ENCODE data around the gene WDR55. TPM values are rescaled to one million over a fixed set of nuclear protein-coding genes. Genes with fewer than 3 reads are reported as not detected.
A peak's percentile ranks its signal among the peaks of the same experiment; 100 is the strongest.

The WDR55 gene
- total RNA-seq (2012; rRNA removed): 19.2 and 20.4 TPM in 2 replicates
- polyA plus RNA-seq (2012; rRNA removed): 18.0 and 19.0 TPM in 2 replicates
- polyA plus RNA-seq (2012; cell fraction: cytosol; rRNA removed): 11.9 and 13.6 TPM in 2 replicates
- polyA plus RNA-seq (2012; cell fraction: nucleus; rRNA removed; ENCODE audit: low replicate concordance): 60.1 and 69.9 TPM in 2 replicates
- Bru-seq, nascent RNA: percentile 79 among the genes with signal in this experiment
- BruChase-seq, experiment 1, labeled RNA remaining after a 6-hour chase: percentile 84 among the genes with signal in this experiment
- percentile 85 among the genes with signal in this experiment for BruChase-seq, experiment 2, labeled RNA remaining after a 2-hour chase
- long read RNA-seq, full-length matches to known transcripts: 42 of 66 reads
- long read RNA-seq, partial matches to known transcripts: 11 of 66 reads
- long read RNA-seq, other reads (novel, unspliced or antisense): 13 of 66 reads

DNA sequence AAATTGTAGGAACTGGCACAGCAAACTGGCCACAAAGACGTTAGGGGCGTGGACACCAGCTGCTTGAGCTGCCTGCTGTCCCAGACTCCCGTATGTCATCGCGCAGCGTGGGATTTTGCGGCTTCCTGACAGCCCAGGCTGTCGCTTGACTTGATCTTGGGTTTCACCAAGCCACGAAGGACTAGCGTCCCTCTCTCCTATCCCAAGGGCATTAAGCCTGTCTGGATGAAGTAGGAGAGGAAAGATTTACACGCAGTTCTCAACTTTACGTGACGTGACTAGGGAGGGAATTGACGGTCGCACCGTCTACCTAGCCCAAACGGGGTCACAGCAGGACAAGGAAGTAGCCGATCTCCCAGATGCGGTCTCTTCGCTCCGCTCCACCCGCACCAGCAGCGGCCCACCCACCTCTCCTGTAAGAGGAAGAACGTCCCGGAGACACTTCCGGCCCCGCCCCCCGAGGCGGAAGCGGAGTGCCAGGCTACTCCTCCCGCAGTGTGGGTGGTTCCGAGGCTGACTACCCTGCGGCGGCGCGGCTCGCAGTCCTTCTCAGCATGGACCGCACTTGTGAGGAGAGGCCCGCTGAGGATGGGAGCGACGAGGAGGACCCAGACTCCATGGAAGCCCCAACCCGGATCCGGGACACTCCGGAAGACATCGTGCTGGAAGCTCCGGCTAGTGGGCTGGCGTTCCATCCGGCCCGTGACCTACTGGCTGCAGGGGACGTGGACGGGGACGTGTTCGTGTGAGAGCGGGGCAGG, at the start of gene WDR55:
TSS of gene WDR55 (plus strand) at position 546 of the 761 bp plus-strand sequence. CDS start at position 555, 9 bp downstream.
- DNase-seq (peak; percentile 88), ATAC-seq (ENCODE audit: low read depth) (peak; percentile 97)
- H3K18ac ChIP-seq (ENCODE audit: low read depth, low read length): peak within 1 kb of the TSS; percentile 96
- H3K4me1 ChIP-seq (ENCODE audit: control insufficient read depth, insufficient read depth, low read length): peaks cover 3% of the 10 kb centered on the region; the same call in 1 of the 2 replicates
- peaks cover 23 to 48% of the 10 kb centered on the region in 2 experiments for H3K79me1 ChIP-seq (ENCODE audit: low read depth in 1 of 2, low read length in 2 of 2)
- H2BK15ac ChIP-seq (ENCODE audit: low read depth, low read length): peak within 1 kb of the TSS; percentile 13; the same call in 2 of the 3 replicates
- peaks cover 19% of the 10 kb centered on the region for H4K20me1 ChIP-seq (ENCODE audit: insufficient read depth, low read length)
- peak within 1 kb of the TSS; percentile 99 for H4K5ac ChIP-seq (ENCODE audit: low read depth, low read length)
- peak within 1 kb of the TSS; percentile 96 for H3K4me2 ChIP-seq (ENCODE audit: low read depth, low read length)
- in situ Hi-C loops (cut with MboI; ENCODE audit: low sequenced_read_pairs) (no loop called here), dilution Hi-C loops (cut with HindIII; ENCODE audit: low sequenced_read_pairs, unreplicated experiment) (no loop called here), intact Hi-C loops (cut with micrococcal nuclease) (loop anchor here (1.0 kb wide), 1 partner anchor 27 kb away; the partner anchor contains the start of genes HARS1 and HARS2)
- H4K8ac ChIP-seq (ENCODE audit: low read depth in 2 of 2, low read length in 2 of 2): peak within 1 kb of the TSS; percentile 71 to 96
- peak within 1 kb of the TSS; percentile 94 for H2AFZ ChIP-seq (replicated peaks; ENCODE audit: low read length, poor library complexity)
- H3K27ac ChIP-seq (ENCODE audit: insufficient read depth, low read length): peak within 1 kb of the TSS; percentile 92
- peak within 1 kb of the TSS; percentile 94 for H3K23ac ChIP-seq (ENCODE audit: low read depth, low read length)
- H2BK5ac ChIP-seq (ENCODE audit: low read depth, low read length, poor library complexity, severe bottlenecking): peak within 1 kb of the TSS; percentile 93
- H2BK20ac ChIP-seq (ENCODE audit: low read depth, low read length): 0 out of 2 replicates have a peak within 1 kb of the TSS, but pooled peaks have one; percentile 35
- H3K9me3 ChIP-seq (ENCODE audit: control insufficient read depth, insufficient read depth, low read length): no peaks in the 10 kb centered on the region
- H3K14ac ChIP-seq (replicated peaks; ENCODE audit: low read depth, low read length): peak within 1 kb of the TSS; percentile 94
- H2AK5ac ChIP-seq (ENCODE audit: low read depth, low read length): peak within 1 kb of the TSS; percentile 81
- peak within 1 kb of the TSS; percentile 98 for H2AK9ac ChIP-seq (replicated peaks; ENCODE audit: low read depth, low read length, poor library complexity)
- ChIA-PET CTCF (no interaction called here), POLR2A (ENCODE audit: unreplicated experiment) (interaction anchor here (1.2 kb wide), 1 partner anchor 107 kb away, joined by 3 read pairs; the partner anchor contains the start of gene SRA1)
- peak within 1 kb of the TSS; percentile 41 for H2BK120ac ChIP-seq (ENCODE audit: low read depth, low read length)
- peak within 1 kb of the TSS; percentile 86 for H3K4me3 ChIP-seq (ENCODE audit: insufficient read depth, low read depth, low read length)
- no TSS peak for BruUV-seq (replicated peaks)
- WGBS, 2 experiments (ENCODE audit: extremely low coverage in 2 of 2, insufficient read length in 1 of 2): 0% methylated on average over 23 of the region's 54 CpGs; no CpG with 5 or more reads in 1 of the 2 experiments
- H3K9ac ChIP-seq (ENCODE audit: low read depth, low read length): peak within 1 kb of the TSS; percentile 94
- peak within 1 kb of the TSS; percentile 95 for H3K56ac ChIP-seq (ENCODE audit: extremely low read depth, insufficient read depth, low read length)
- peaks cover 15% of the 10 kb centered on the region; the same call in 1 of the 2 replicates for H3K9me1 ChIP-seq (ENCODE audit: insufficient read depth, low read length)
- peak within 1 kb of the TSS; percentile 58 for H4K91ac ChIP-seq (ENCODE audit: insufficient read depth, low read depth, low read length)
- peaks cover 46% of the 10 kb centered on the region for H3K36me3 ChIP-seq (ENCODE audit: control insufficient read depth, insufficient read depth, low read length)
- peak within 1 kb of the TSS; percentile 89 for H3K4ac ChIP-seq (ENCODE audit: low read depth, low read length)
- H3K27me3 ChIP-seq (ENCODE audit: control insufficient read depth, insufficient read depth, low read length): no peaks in the 10 kb centered on the region
- TF ChIP-seq USF2 (IDR thresholded peaks at IDR 0.05; ENCODE audit: low read depth, low read length) (no peak), RCOR1 (IDR thresholded peaks at IDR 0.05; ENCODE audit: insufficient replicate concordance, low read length) (no peak), MAZ (IDR thresholded peaks at IDR 0.05; ENCODE audit: borderline replicate concordance, low read depth, low read length) (peak; percentile 93), RFX5 (IDR thresholded peaks at IDR 0.05; ENCODE audit: low read depth, low read length) (no peak), POLR2A (IDR thresholded peaks at IDR 0.05; ENCODE audit: low read depth, low read length) (peak; percentile 91), SMC3 (IDR thresholded peaks at IDR 0.05; ENCODE audit: low read depth, low read length) (no peak), NFE2L2 (IDR thresholded peaks at IDR 0.05; ENCODE audit: low read depth, low read length) (no peak), BHLHE40 (IDR thresholded peaks at IDR 0.05; ENCODE audit: low read depth, low read length) (peak; percentile 34; the same call in 1 of the 2 replicates), ELK1 (IDR thresholded peaks at IDR 0.05; ENCODE audit: borderline replicate concordance, low read depth, low read length) (no peak), RAD21 (IDR thresholded peaks at IDR 0.05; ENCODE audit: low read length) (0 out of 2 replicates have a peak, but pooled peaks have one; percentile 5), CEBPB (IDR thresholded peaks at IDR 0.05; ENCODE audit: low read depth, low read length) (no peak)
